T-cell (primary cell): ENCODE results near the gene LIPM. TPM values are rescaled to one million over a fixed set of nuclear protein-coding genes. Genes with fewer than 3 reads are reported as not detected.

Experiments used
- ATAC-seq, 4 experiments: fragments of 200-7000 bp in 3 of 4; fragments of 150-1000 bp in 1 of 4; cut with Tn5 transposase; replicated peaks in 1 of 4; 1 replicate in 3 of 4; 2 replicates in 1 of 4; pipeline ENCODE4 v1.10.0; 2021; ENCODE audit warnings: moderate library complexity in 3 of 4, mild to moderate bottlenecking in 2 of 4, moderate number of reproducible peaks in 1 of 4
- CTCF ChIA-PET, 2 donors: fragments of 300-600 bp; sonication (Branson Sonifier 250); formaldehyde crosslinking; loops; one replicate each; lab custom pipeline; 2022; ENCODE audit warnings: antibody characterized with exemption in 2 of 2; lab: Charles Lee
- POLR2A ChIA-PET, 2 donors: fragments of 300-600 bp; sonication (Branson Sonifier 250); formaldehyde crosslinking; loops; one replicate each; lab custom pipeline; 2022; ENCODE audit warnings: antibody characterized with exemption in 2 of 2; lab: Charles Lee
- DNase-seq, 35 experiments: peaks; one replicate each; pipeline versions ENCODE4 v3.0.0 to v3.0.0-alpha.2; 2013 to 2023
- H3K27ac ChIP-seq: one replicate; pipeline ENCODE4 v1.5.1; 2013; ENCODE audit warnings: low read length
- H3K27me3 ChIP-seq, 2 experiments: replicated peaks in 1 of 2; 1 replicate in 1 of 2; 2 replicates in 1 of 2; pipeline versions ENCODE4 v1.6.1 to v1.7.0; 2013; ENCODE audit warnings: low read length in 1 of 2, mixed read lengths in 1 of 2; ENCODE audit not compliant: control insufficient read depth in 2 of 2, insufficient read depth in 2 of 2; ENCODE audit errors: extremely low read depth in 1 of 2
- H3K36me3 ChIP-seq, 2 donors: 1 replicate in 1 of 2; 2 replicates in 1 of 2; pipeline versions ENCODE4 v1.6.1 to v1.7.0; 2013; ENCODE audit warnings: low read length in 1 of 2; ENCODE audit not compliant: control insufficient read depth in 2 of 2, insufficient read depth in 1 of 2; ENCODE audit errors: extremely low read depth in 1 of 2
- H3K4me1 ChIP-seq, 2 experiments: 1 replicate in 1 of 2; 2 replicates in 1 of 2; pipeline versions ENCODE4 v1.6.1 to v1.7.0; 2013; ENCODE audit warnings: low read length in 2 of 2, mixed read lengths in 1 of 2; ENCODE audit not compliant: insufficient read depth in 2 of 2, control insufficient read depth in 1 of 2; ENCODE audit errors: extremely low read depth in 1 of 2
- H3K4me3 ChIP-seq, 2 donors: 1 replicate in 1 of 2; 2 replicates in 1 of 2; pipeline versions ENCODE4 v1.5.1 to v1.7.0; 2013; ENCODE audit warnings: mild to moderate bottlenecking in 2 of 2, low read length in 1 of 2, moderate library complexity in 1 of 2; ENCODE audit not compliant: control insufficient read depth in 1 of 2; ENCODE audit errors: extremely low read depth in 1 of 2
- H3K9me3 ChIP-seq: 2 replicates; pipeline ENCODE4 v1.7.0; 2013
- H3K27ac Mint-ChIP-seq, 2 donors: one replicate each; pipeline ENCODE4 v1.8.0; 2020 to 2021; ENCODE audit warnings: mild to moderate bottlenecking in 2 of 2, mixed read lengths in 2 of 2
- H3K27me3 Mint-ChIP-seq, 2 donors: one replicate each; pipeline ENCODE4 v1.8.0; 2021 to 2022; ENCODE audit warnings: mixed read lengths in 2 of 2
- H3K36me3 Mint-ChIP-seq: one replicate; pipeline ENCODE4 v1.8.0; 2021; ENCODE audit warnings: mixed read lengths
- H3K4me1 Mint-ChIP-seq, 3 donors: one replicate each; pipeline ENCODE4 v1.8.0; 2020 to 2022; ENCODE audit warnings: mixed read lengths in 3 of 3, mild to moderate bottlenecking in 1 of 3
- H3K4me3 Mint-ChIP-seq, 3 donors: one replicate each; pipeline ENCODE4 v1.8.0; 2020 to 2022; ENCODE audit warnings: mild to moderate bottlenecking in 3 of 3, mixed read lengths in 3 of 3, moderate library complexity in 3 of 3
- H3K9me3 Mint-ChIP-seq, 3 donors: one replicate each; pipeline ENCODE4 v1.8.0; 2020 to 2022; ENCODE audit warnings: mixed read lengths in 3 of 3
- WGBS: methylation state at CpG from one replicate; pipeline ENCODE4 v1.1.5; 2013; ENCODE audit warnings: missing lambda C conversion rate; ENCODE audit not compliant: insufficient coverage; 5-methylcytosine and 5-hydroxymethylcytosine counted together
- total RNA-seq, 35 experiments: library from RNA in 6 of 35; stranded (reverse) in 6 of 35; fragments of 120-200 nt in 1 of 35; gene quantifications; one replicate each; pipeline versions ENCODE4 v1.2.1 to v1.2.4 and lab custom pipeline; 2013 to 2026

The LIPM gene, protein sequence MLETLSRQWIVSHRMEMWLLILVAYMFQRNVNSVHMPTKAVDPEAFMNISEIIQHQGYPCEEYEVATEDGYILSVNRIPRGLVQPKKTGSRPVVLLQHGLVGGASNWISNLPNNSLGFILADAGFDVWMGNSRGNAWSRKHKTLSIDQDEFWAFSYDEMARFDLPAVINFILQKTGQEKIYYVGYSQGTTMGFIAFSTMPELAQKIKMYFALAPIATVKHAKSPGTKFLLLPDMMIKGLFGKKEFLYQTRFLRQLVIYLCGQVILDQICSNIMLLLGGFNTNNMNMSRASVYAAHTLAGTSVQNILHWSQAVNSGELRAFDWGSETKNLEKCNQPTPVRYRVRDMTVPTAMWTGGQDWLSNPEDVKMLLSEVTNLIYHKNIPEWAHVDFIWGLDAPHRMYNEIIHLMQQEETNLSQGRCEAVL
- total RNA-seq (not detected), total RNA-seq (lab: John Stamatoyannopoulos, UW) (0 to 0.10 (median 0) reads per million in 29 experiments)
- not detected for total RNA-seq (2013)

DNA sequence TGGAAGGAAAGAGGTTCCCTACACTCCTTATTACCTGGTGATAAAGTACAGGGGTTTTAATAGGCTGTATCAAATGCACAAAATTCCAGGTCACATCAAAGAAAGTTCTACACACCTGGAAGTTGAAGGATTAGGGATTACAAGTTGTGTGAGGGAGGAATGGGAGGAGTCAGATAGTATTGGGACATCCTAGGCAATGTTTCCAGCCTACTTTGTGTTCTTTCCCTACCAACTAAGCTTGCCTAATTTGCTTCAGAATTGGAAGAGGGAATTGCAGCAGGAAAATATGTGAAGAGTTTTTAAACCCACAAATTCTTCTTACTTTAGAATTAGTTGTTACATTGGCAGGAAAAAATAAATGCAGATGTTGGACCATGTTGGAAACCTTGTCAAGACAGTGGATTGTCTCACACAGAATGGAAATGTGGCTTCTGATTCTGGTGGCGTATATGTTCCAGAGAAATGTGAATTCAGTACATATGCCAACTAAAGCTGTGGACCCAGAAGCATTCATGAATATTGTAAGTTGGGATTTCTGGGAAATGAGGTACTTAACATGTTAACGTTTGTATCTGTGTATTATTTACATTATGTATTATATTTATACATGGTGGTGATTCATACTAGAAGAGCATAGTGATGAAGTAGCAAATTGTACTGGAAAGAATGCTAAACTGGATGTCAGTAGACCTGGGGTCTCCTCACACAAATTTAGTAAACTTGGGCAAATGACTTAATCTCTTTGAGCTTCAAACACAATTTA lies at the start of gene LIPM:
Gene LIPM (plus strand): TSS at position 208 of the 763 bp plus-strand sequence. CDS start 167 bp downstream, at position 375.
- WGBS = 100% methylated on average over 1 of the region's 2 CpGs
- H3K9me3 ChIP-seq = no peaks in the 10 kb centered on the region
- Mint-ChIP-seq H3K4me3 (no peak within 1 kb of the TSS), H3K9me3 (no peaks in the 10 kb centered on the region), H3K27ac (no peak within 1 kb of the TSS), H3K27me3 (no peaks in the 10 kb centered on the region), H3K36me3 (no peaks in the 10 kb centered on the region), H3K4me1 (no peaks in the 10 kb centered on the region)
- ChIA-PET POLR2A (interaction anchor here (0.5 to 0.6 kb wide), 2 partner anchors 76 to 316 kb away, joined by 4 read pairs; no protein-coding TSS in a partner anchor), CTCF (no interaction called here)
- no peak within 1 kb of the TSS for H3K4me3 ChIP-seq
- no peaks in the 10 kb centered on the region for H3K36me3 ChIP-seq
- H3K27ac ChIP-seq = no peak within 1 kb of the TSS
- no peaks in the 10 kb centered on the region for H3K4me1 ChIP-seq
- H3K27me3 ChIP-seq = no peaks in the 10 kb centered on the region
- ATAC-seq (no peak), DNase-seq (no peak)

DNA sequence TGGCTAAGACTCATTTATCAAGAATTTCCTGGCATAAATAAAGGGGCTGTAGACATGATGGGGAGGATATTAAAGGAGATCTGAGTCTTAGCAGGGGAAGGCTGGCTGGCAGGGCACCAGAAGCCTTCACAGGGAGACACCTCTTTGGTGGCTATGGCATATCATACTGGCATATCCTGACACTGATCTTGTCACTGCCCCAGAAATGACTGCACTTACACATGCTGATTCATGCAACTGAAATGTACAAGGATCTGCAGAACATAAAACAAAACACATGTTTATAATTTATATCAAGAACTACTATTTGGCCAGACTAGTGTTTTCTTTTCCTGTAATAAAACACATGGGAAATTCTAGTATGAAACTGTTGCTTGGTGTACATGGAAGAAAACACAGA lies 48.2 kb upstream of the LIPM start:
- H3K4me1 ChIP-seq = no peaks in the 10 kb centered on the region
- no peak overlapping the region for H3K27ac ChIP-seq
- Mint-ChIP-seq H3K27me3 (no peaks in the 10 kb centered on the region), H3K4me1 (peaks cover 0 to 6% (median 4%) of the 10 kb centered on the region in 3 donors), H3K4me3 (no peak overlapping the region), H3K9me3 (no peaks in the 10 kb centered on the region), H3K27ac (no peak overlapping the region), H3K36me3 (no peaks in the 10 kb centered on the region)
- ChIA-PET POLR2A (no interaction called here), CTCF (no interaction called here)
- no peak overlapping the region for H3K4me3 ChIP-seq
- DNase-seq (no peak), ATAC-seq (no peak)
- no peaks in the 10 kb centered on the region for H3K36me3 ChIP-seq
- no peaks in the 10 kb centered on the region for H3K27me3 ChIP-seq
- no peaks in the 10 kb centered on the region for H3K9me3 ChIP-seq

DNA sequence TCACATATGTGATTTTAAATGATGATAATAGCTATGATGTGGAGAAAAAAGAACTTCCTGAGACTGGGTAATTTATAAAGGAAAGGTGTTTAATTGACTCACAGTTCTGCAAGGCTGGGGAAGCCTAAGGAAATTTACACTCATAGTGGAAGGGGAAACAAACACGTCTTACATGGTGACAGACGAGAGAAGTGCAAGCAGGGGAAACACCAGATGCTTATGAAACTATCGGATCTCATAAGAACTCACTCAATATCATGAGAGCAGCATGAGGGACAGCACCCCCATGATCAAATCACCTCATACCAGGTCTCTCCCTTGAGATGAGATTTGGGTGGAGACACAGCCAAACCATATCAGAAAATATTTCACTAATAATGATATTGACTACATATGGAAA lies 46.8 kb upstream of the LIPM start:
- no peaks in the 10 kb centered on the region for H3K4me1 ChIP-seq
- Mint-ChIP-seq H3K9me3 (no peaks in the 10 kb centered on the region), H3K4me3 (no peak overlapping the region), H3K36me3 (no peaks in the 10 kb centered on the region), H3K27me3 (no peaks in the 10 kb centered on the region), H3K4me1 (peaks cover 7 to 11% (median 10%) of the 10 kb centered on the region in 3 donors), H3K27ac (no peak overlapping the region)
- H3K4me3 ChIP-seq = no peak overlapping the region
- DNase-seq (no peak), ATAC-seq (no peak)
- no peaks in the 10 kb centered on the region for H3K9me3 ChIP-seq
- H3K36me3 ChIP-seq = no peaks in the 10 kb centered on the region
- H3K27me3 ChIP-seq = no peaks in the 10 kb centered on the region
- H3K27ac ChIP-seq = no peak overlapping the region
- CTCF ChIA-PET = interaction anchor here in 1 of 2 donors (0.6 kb wide), 1 partner anchor 55 kb away, joined by 3 read pairs; no protein-coding TSS in a partner anchor
- WGBS = 30% methylated on average over 2 of the region's 3 CpGs
- POLR2A ChIA-PET = no interaction called here

DNA sequence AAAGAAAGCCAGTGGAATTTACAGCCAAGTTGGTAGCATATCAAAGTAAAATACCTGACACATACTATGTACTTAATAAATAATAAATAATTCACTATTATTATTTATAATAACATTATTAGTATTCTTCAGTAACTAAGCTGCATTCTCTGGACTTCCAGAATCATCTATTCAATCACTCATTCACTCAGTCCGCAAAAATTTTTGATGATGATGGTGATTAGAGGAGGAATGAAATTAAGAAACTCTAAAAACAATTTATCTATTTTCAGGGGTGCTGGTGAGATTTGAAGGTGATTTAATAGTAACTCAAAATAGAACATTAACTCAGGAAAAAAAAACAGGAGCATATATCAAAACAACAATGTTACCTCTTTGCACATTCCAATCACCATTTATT lies 45.9 kb upstream of the LIPM start:
- Histone ChIP-seq H3K36me3 (no peaks in the 10 kb centered on the region), H3K4me1 (no peaks in the 10 kb centered on the region), H3K4me3 (no peak overlapping the region), H3K27me3 (no peaks in the 10 kb centered on the region), H3K27ac (no peak overlapping the region), H3K9me3 (no peaks in the 10 kb centered on the region)
- no peaks in the 10 kb centered on the region for H3K9me3 Mint-ChIP-seq
- no peak overlapping the region for H3K27ac Mint-ChIP-seq
- no peaks in the 10 kb centered on the region for H3K36me3 Mint-ChIP-seq
- ChIA-PET POLR2A (no interaction called here), CTCF (interaction anchor here in 1 of 2 donors (0.7 kb wide), 1 partner anchor 135 kb away, joined by 3 read pairs; no protein-coding TSS in a partner anchor)
- H3K4me1 Mint-ChIP-seq = peaks cover 7 to 11% (median 10%) of the 10 kb centered on the region in 3 donors
- no peak for DNase-seq
- no peaks in the 10 kb centered on the region for H3K27me3 Mint-ChIP-seq
- WGBS = no CpG with 5 or more reads among the region's 1 CpG
- no peak overlapping the region for H3K4me3 Mint-ChIP-seq
- no peak for ATAC-seq

DNA sequence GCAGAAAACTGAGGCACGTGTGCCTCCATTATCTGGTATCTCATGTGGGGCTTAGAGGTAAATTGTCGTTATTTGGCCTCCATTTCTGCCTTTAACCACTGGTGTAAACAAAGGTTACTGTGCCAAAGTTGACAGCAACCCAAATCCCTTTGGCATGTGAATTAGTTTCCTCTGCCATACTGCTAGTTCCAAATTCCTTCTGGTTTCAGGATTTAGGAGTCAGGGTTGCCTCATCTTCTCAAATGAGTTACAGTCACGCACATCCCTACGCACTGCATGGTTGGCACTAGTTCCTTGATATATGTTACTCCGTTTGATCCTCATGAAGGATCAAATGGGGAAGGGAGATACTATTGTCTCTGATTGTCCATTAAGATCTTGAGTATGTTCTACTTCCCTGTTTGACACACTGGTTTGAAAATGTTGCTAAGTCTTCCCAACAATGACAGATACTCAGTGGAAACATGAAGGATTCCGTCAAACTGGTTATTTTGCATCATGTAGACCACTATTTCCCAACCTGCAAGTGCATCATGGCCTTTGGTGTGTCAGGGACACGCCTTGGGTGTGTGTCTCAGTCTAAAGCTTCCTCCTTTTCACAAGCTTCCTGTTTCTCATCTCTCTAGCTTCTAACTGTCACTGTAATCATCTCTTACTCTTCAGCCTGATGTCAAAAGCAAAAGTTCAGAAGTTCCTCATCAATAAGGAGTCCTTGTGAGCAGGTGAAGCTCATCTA lies 43.0 kb upstream of the LIPM start, which contains the start of gene LIPN:
Gene LIPN (plus strand): TSS at position 655 of the 736 bp plus-strand sequence. CDS start 1,386 bp downstream, outside the sequence.
- no peaks in the 10 kb centered on the region for H3K27me3 Mint-ChIP-seq
- Histone ChIP-seq H3K4me3 (no peak within 1 kb of the TSS), H3K27ac (no peak within 1 kb of the TSS), H3K36me3 (no peaks in the 10 kb centered on the region), H3K9me3 (no peaks in the 10 kb centered on the region), H3K4me1 (no peaks in the 10 kb centered on the region), H3K27me3 (no peaks in the 10 kb centered on the region)
- peaks cover 7 to 11% (median 10%) of the 10 kb centered on the region in 3 donors for H3K4me1 Mint-ChIP-seq
- DNase-seq (peak in 1 of 35 experiments; percentile 31), ATAC-seq (peak in 1 of 4 experiments; percentile 50)
- peak within 1 kb of the TSS in 1 of 2 donors; percentile 34 for H3K27ac Mint-ChIP-seq
- no peak within 1 kb of the TSS for H3K4me3 Mint-ChIP-seq
- no peaks in the 10 kb centered on the region for H3K36me3 Mint-ChIP-seq
- H3K9me3 Mint-ChIP-seq = no peaks in the 10 kb centered on the region
- CTCF ChIA-PET = no interaction called here
- 72% methylated on average over 2 of the region's 7 CpGs for WGBS
- POLR2A ChIA-PET = no interaction called here

DNA sequence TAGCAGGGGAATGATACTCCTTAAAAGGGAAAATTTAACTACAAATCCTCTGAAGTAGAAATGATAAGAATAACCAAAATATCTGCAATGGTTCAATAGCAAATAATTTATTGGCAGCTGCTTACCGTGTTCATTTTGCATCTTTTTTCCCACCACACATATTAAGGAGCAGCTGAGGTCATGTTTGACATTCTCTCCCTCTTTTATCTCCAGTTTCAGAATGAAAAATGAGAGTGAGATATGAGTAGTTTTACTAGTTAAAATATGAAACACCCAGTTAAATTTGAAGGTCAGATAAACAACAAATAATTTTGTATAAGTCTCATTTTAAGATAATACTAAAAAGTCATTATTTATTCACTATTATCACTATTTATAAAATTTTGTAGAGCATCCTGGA lies 39.6 kb upstream of the LIPM start:
- Histone ChIP-seq H3K36me3 (no peaks in the 10 kb centered on the region), H3K4me1 (no peaks in the 10 kb centered on the region), H3K4me3 (no peak overlapping the region), H3K9me3 (no peaks in the 10 kb centered on the region), H3K27ac (no peak overlapping the region), H3K27me3 (no peaks in the 10 kb centered on the region)
- Mint-ChIP-seq H3K27ac (no peak overlapping the region), H3K4me3 (no peak overlapping the region), H3K9me3 (no peaks in the 10 kb centered on the region), H3K36me3 (no peaks in the 10 kb centered on the region), H3K27me3 (no peaks in the 10 kb centered on the region), H3K4me1 (peaks cover 5 to 7% (median 6%) of the 10 kb centered on the region in 3 donors)
- WGBS = no CpG with 5 or more reads among the region's 1 CpG
- ATAC-seq (no peak), DNase-seq (no peak)
- POLR2A ChIA-PET = no interaction called here
- CTCF ChIA-PET = no interaction called here
